Neuronal stem cell (in vitro differentiated cells): Measurements from ENCODE around the gene PRPF38B.

Experiments used
- DNase-seq: peaks from one replicate; pipeline ENCODE4 v3.0.0-alpha.2; 2013; ENCODE audit warnings: low spot score
- H2AFZ ChIP-seq: one replicate; pipeline ENCODE4 v1.6.1; 2013; ENCODE audit warnings: mild to moderate bottlenecking, low read length, inconsistent platforms
- H2AK5ac ChIP-seq: 2 replicates; pipeline ENCODE4 v1.6.1; 2013; ENCODE audit warnings: low read depth, mild to moderate bottlenecking, inconsistent platforms, low read length, moderate library complexity, mixed read lengths
- H2BK120ac ChIP-seq: 2 replicates; pipeline ENCODE4 v1.6.1; 2013; ENCODE audit warnings: low read depth, mild to moderate bottlenecking, inconsistent platforms, low read length, moderate library complexity, mixed read lengths
- H2BK12ac ChIP-seq: one replicate; pipeline ENCODE4 v1.6.1; 2013; ENCODE audit warnings: low read length, inconsistent platforms
- H2BK15ac ChIP-seq: 2 replicates; pipeline ENCODE4 v1.6.1; 2013; ENCODE audit warnings: mild to moderate bottlenecking, low read length, inconsistent platforms, mixed read lengths
- H2BK5ac ChIP-seq: one replicate; pipeline ENCODE4 v1.6.1; 2013; ENCODE audit warnings: inconsistent platforms, mild to moderate bottlenecking, low read length, moderate library complexity
- H3K14ac ChIP-seq: one replicate; pipeline ENCODE4 v1.6.1; 2013; ENCODE audit warnings: low read length, inconsistent platforms
- H3K18ac ChIP-seq: 2 replicates; pipeline ENCODE4 v1.6.1; 2013; ENCODE audit warnings: low read length, inconsistent platforms
- H3K23ac ChIP-seq: 2 replicates; pipeline ENCODE4 v1.6.1; 2013; ENCODE audit warnings: low read depth, mild to moderate bottlenecking, mixed read lengths, low read length, inconsistent platforms; ENCODE audit not compliant: poor library complexity
- H3K27ac ChIP-seq: replicated peaks from 3 replicates; pipeline ENCODE4 v1.5.1; 2013; ENCODE audit warnings: low read length, inconsistent platforms
- H3K27me3 ChIP-seq, 3 experiments: 2 replicates each; pipeline ENCODE4 v1.6.1; 2013; ENCODE audit warnings: low read length in 3 of 3, mild to moderate bottlenecking in 2 of 3, inconsistent platforms in 1 of 3, low read depth in 1 of 3, mixed read lengths in 1 of 3, moderate library complexity in 1 of 3; ENCODE audit not compliant: control insufficient read depth in 3 of 3, insufficient read depth in 3 of 3
- H3K36me3 ChIP-seq, 2 donors: replicated peaks in 1 of 2; 2 replicates each; pipeline ENCODE4 v1.6.1; 2013; ENCODE audit warnings: low read length in 2 of 2; ENCODE audit not compliant: control insufficient read depth in 2 of 2, insufficient read depth in 2 of 2
- H3K4ac ChIP-seq: 2 replicates; pipeline ENCODE4 v1.6.1; 2013; ENCODE audit warnings: inconsistent platforms, mild to moderate bottlenecking, low read length, moderate library complexity
- H3K4me1 ChIP-seq, 2 donors: 1 replicate in 1 of 2; 2 replicates in 1 of 2; pipeline ENCODE4 v1.6.1; 2013; ENCODE audit warnings: low read length in 2 of 2, low read depth in 1 of 2; ENCODE audit not compliant: control insufficient read depth in 2 of 2, insufficient read depth in 1 of 2
- H3K4me2 ChIP-seq: one replicate; pipeline ENCODE4 v1.6.1; 2013; ENCODE audit warnings: mild to moderate bottlenecking, low read length, inconsistent platforms; ENCODE audit not compliant: insufficient read depth, poor library complexity, severe bottlenecking
- H3K4me3 ChIP-seq, 2 donors: 2 replicates each; pipeline ENCODE4 v1.5.1; 2013; ENCODE audit warnings: low read length in 2 of 2, mild to moderate bottlenecking in 2 of 2, inconsistent platforms in 1 of 2, moderate library complexity in 1 of 2
- H3K79me1 ChIP-seq: one replicate; pipeline ENCODE4 v1.6.1; 2013; ENCODE audit warnings: low read depth, mild to moderate bottlenecking, inconsistent platforms, low read length, moderate library complexity
- H3K9ac ChIP-seq: one replicate; pipeline ENCODE4 v1.6.1; 2013; ENCODE audit warnings: mild to moderate bottlenecking, low read depth, low read length, inconsistent platforms; ENCODE audit not compliant: poor library complexity
- H3K9me3 ChIP-seq, 2 donors: replicated peaks in 1 of 2; 2 replicates each; pipeline versions ENCODE3 to v1.6.1; 2013; ENCODE audit warnings: low read length in 2 of 2, mild to moderate bottlenecking in 2 of 2, inconsistent platforms in 1 of 2, low read depth in 1 of 2, mixed read lengths in 1 of 2, moderate library complexity in 1 of 2; ENCODE audit not compliant: control insufficient read depth in 2 of 2, insufficient read depth in 1 of 2
- H4K8ac ChIP-seq: one replicate; pipeline ENCODE4 v1.6.1; 2013; ENCODE audit warnings: low read depth, mild to moderate bottlenecking, inconsistent platforms, low read length, moderate library complexity
- H4K91ac ChIP-seq: one replicate; pipeline ENCODE4 v1.6.1; 2013; ENCODE audit warnings: low read length, low read depth, mild to moderate bottlenecking, inconsistent platforms; ENCODE audit not compliant: poor library complexity
- WGBS, 2 donors: extraction: QIAGEN DNeasy Blood & Tissue Kit; methylation state at CpG; one replicate each; pipeline ENCODE4 v1.1.7; 2013; ENCODE audit warnings: missing lambda C conversion rate in 2 of 2, mixed read lengths in 1 of 2; ENCODE audit not compliant: insufficient read length in 2 of 2, insufficient replicate concordance in 1 of 2; ENCODE audit errors: extremely low coverage in 2 of 2; 5-methylcytosine and 5-hydroxymethylcytosine counted together

The PRPF38B gene

GRCh38 chr1:108719656-108720435 lies 27.7 kb downstream of the PRPF38B start:
- H2BK15ac ChIP-seq, result no peak overlapping the region
- no CpG with 5 or more reads among the region's 8 CpGs for WGBS, 2 donors

GRCh38 chr1:108722292-108722691 lies 30.2 kb downstream of the PRPF38B start:
- no peak overlapping the region for H3K4ac ChIP-seq

More at GRCh38 chr1:108719656-108720435, 27.7 kb downstream of the PRPF38B start:
- H3K9me3 ChIP-seq, result no peaks in the 10 kb centered on the region
- no peak for DNase-seq
- H3K4me1 ChIP-seq, result peaks cover 3 to 20% of the 10 kb centered on the region in 2 donors
- H3K36me3 ChIP-seq, result no peaks in the 10 kb centered on the region
- H3K23ac ChIP-seq, result no peak overlapping the region
- no peak overlapping the region for H3K4me3 ChIP-seq
- H3K79me1 ChIP-seq, result no peaks in the 10 kb centered on the region
- no peak overlapping the region for H3K14ac ChIP-seq
- no peak overlapping the region for H2BK12ac ChIP-seq
- H3K18ac ChIP-seq, result no peak overlapping the region
- no peaks in the 10 kb centered on the region for H3K27me3 ChIP-seq
- H4K91ac ChIP-seq, result no peak overlapping the region
- no peak overlapping the region for H3K4ac ChIP-seq
- H2BK120ac ChIP-seq, result no peak overlapping the region
- H2AFZ ChIP-seq, result peak overlapping the region; percentile 57
- no peak overlapping the region for H4K8ac ChIP-seq
- H3K4me2 ChIP-seq, result no peak overlapping the region
- H2AK5ac ChIP-seq, result no peak overlapping the region
- no peak overlapping the region for H2BK5ac ChIP-seq
- no peak overlapping the region for H3K9ac ChIP-seq
- no peak overlapping the region for H3K27ac ChIP-seq

GRCh38 chr1:108725906-108726305 lies 33.8 kb downstream of the PRPF38B start:
- no peak overlapping the region for H2AK5ac ChIP-seq
- no peaks in the 10 kb centered on the region for H3K4me1 ChIP-seq
- no CpG with 5 or more reads among the region's 1 CpG for WGBS, 2 donors
- H3K27me3 ChIP-seq, result peaks cover 0 to 3% (median 0%) of the 10 kb centered on the region in 3 experiments
- no peak for DNase-seq
- H3K4ac ChIP-seq, result no peak overlapping the region
- no peak overlapping the region for H2BK120ac ChIP-seq
- no peak overlapping the region for H3K9ac ChIP-seq
- H4K91ac ChIP-seq, result no peak overlapping the region
- no peak overlapping the region for H3K4me3 ChIP-seq
- no peak overlapping the region for H2BK12ac ChIP-seq
- H3K79me1 ChIP-seq, result no peaks in the 10 kb centered on the region
- H4K8ac ChIP-seq, result no peak overlapping the region
- peaks cover 0 to 2% of the 10 kb centered on the region in 2 donors for H3K9me3 ChIP-seq
- no peak overlapping the region for H3K27ac ChIP-seq
- H2AFZ ChIP-seq, result no peak overlapping the region
- no peak overlapping the region for H3K23ac ChIP-seq
- no peak overlapping the region for H3K14ac ChIP-seq
- H3K4me2 ChIP-seq, result no peak overlapping the region
- H3K36me3 ChIP-seq, result no peaks in the 10 kb centered on the region
- no peak overlapping the region for H2BK5ac ChIP-seq
- H2BK15ac ChIP-seq, result no peak overlapping the region
- H3K18ac ChIP-seq, result no peak overlapping the region

More at GRCh38 chr1:108722292-108722691, 30.2 kb downstream of the PRPF38B start:
- Histone ChIP-seq H2BK15ac (no peak overlapping the region), H2BK120ac (no peak overlapping the region), H3K79me1 (no peaks in the 10 kb centered on the region), H3K9me3 (no peaks in the 10 kb centered on the region), H3K9ac (no peak overlapping the region), H3K4me3 (no peak overlapping the region), H2BK12ac (no peak overlapping the region), H2AFZ (peak overlapping the region; percentile 49), H3K4me1 (peaks cover 0 to 4% of the 10 kb centered on the region in 2 donors), H2BK5ac (no peak overlapping the region), H2AK5ac (no peak overlapping the region), H3K27ac (no peak overlapping the region), H3K23ac (no peak overlapping the region), H4K8ac (no peak overlapping the region), H3K27me3 (no peaks in the 10 kb centered on the region), H4K91ac (no peak overlapping the region), H3K4me2 (no peak overlapping the region), H3K14ac (no peak overlapping the region), H3K18ac (no peak overlapping the region), H3K36me3 (no peaks in the 10 kb centered on the region)
- WGBS, 2 donors, result no CpG with 5 or more reads among the region's 6 CpGs
- no peak for DNase-seq

GRCh38 chr1:108728327-108728923 lies 36.3 kb downstream of the PRPF38B start:
- Histone ChIP-seq H3K9me3 (peaks cover 0 to 2% of the 10 kb centered on the region in 2 donors), H2AFZ (no peak overlapping the region), H4K91ac (no peak overlapping the region), H3K27ac (no peak overlapping the region), H2AK5ac (no peak overlapping the region), H3K36me3 (no peaks in the 10 kb centered on the region), H2BK5ac (no peak overlapping the region), H4K8ac (no peak overlapping the region), H2BK12ac (no peak overlapping the region), H3K23ac (no peak overlapping the region), H3K14ac (no peak overlapping the region), H3K4me2 (no peak overlapping the region), H3K9ac (peak overlapping the region; percentile 57), H2BK120ac (no peak overlapping the region), H3K79me1 (no peaks in the 10 kb centered on the region), H3K18ac (no peak overlapping the region), H2BK15ac (no peak overlapping the region), H3K4ac (no peak overlapping the region), H3K4me3 (no peak overlapping the region), H3K4me1 (peaks cover 0 to 4% of the 10 kb centered on the region in 2 donors), H3K27me3 (peaks cover 0 to 3% (median 0%) of the 10 kb centered on the region in 3 experiments)
- no peak for DNase-seq
- whole genome bisulfite sequencing, 2 donors, result no CpG with 5 or more reads among the region's 8 CpGs
